Suppressor macrophage treated with lipopolysaccharide for 1 hour (primary cell): Measurements from ENCODE around the gene KDM4B.
"Not testable (repeated sequence)": the region's sequence is repeated elsewhere in the genome, so short reads cannot be mapped to it uniquely, and the experiment has no call there.

ENCODE experiments used
- DNase-seq, 3 donors: peaks; one replicate each; pipeline ENCODE4 v3.0.0-alpha.2; 2020 to 2022

Gene KDM4B

GRCh38 chr19:4969292-4969771, 419 bp downstream of the KDM4B start:
- DNase-seq = peak in 1 of 3 donors; percentile 17

- peak; percentile 58 to 75 (median 73) for DNase-seq
Observed at GRCh38 chr19:4969772-4970531, 1.0 kb downstream of the KDM4B start.

- DNase-seq = no peak
Observed at GRCh38 chr19:4970558-4971423, 1.9 kb downstream of the KDM4B start.

- peak in 1 of 3 donors; percentile 41 for DNase-seq
Observed at GRCh38 chr19:4971424-4971793, 2.5 kb downstream of the KDM4B start.

GRCh38 chr19:4971816-4972495, 3.0 kb downstream of the KDM4B start:
- DNase-seq = no peak

GRCh38 chr19:4972509-4973230, 3.8 kb downstream of the KDM4B start:
- DNase-seq = no peak

- peak; percentile 66 to 84 (median 74) for DNase-seq
Observed at GRCh38 chr19:4974880-4975469, 6.1 kb downstream of the KDM4B start.

GRCh38 chr19:4975601-4976000, 6.7 kb downstream of the KDM4B start:
- not testable (repeated sequence) for DNase-seq

- peak; percentile 92 to 98 (median 95) for DNase-seq
Observed at GRCh38 chr19:4976401-4977298, 7.7 kb downstream of the KDM4B start.

GRCh38 chr19:4977299-4978174, 8.6 kb downstream of the KDM4B start:
- DNase-seq = no peak

- peak; percentile 48 to 56 (median 48) for DNase-seq
Observed at GRCh38 chr19:4979211-4979807, 10.4 kb downstream of the KDM4B start.

- no peak for DNase-seq
Observed at GRCh38 chr19:4980067-4980466, 11.2 kb downstream of the KDM4B start.

- DNase-seq = no peak
Observed at GRCh38 chr19:4980838-4981680, 12.1 kb downstream of the KDM4B start.

- DNase-seq = no peak
Observed at GRCh38 chr19:4981681-4981958, 12.7 kb downstream of the KDM4B start.

- no peak for DNase-seq
Observed at GRCh38 chr19:4983346-4984105, 14.6 kb downstream of the KDM4B start.

- DNase-seq = no peak
Observed at GRCh38 chr19:4984106-4984380, 15.1 kb downstream of the KDM4B start.

GRCh38 chr19:4984438-4984990, 15.6 kb downstream of the KDM4B start:
- DNase-seq = no peak

GRCh38 chr19:4985551-4985991, 16.7 kb downstream of the KDM4B start:
- DNase-seq = no peak
